Lung (tissue), 12 donors: ENCODE measurements around the gene MRGPRF. TPM values are rescaled to one million over a fixed set of nuclear protein-coding genes. Genes with fewer than 3 reads are reported as not detected.
A peak's percentile ranks its signal among the peaks of the same experiment; 100 is the strongest.

Source experiments
- ATAC-seq: fragments of 200-7000 bp; cut with Tn5 transposase; one replicate; pipeline ENCODE4 v1.9.1; 2020; ENCODE audit warnings: moderate number of reproducible peaks; ENCODE audit not compliant: insufficient read depth, low FRiP score
- DNase-seq, 3 donors: peaks; one replicate each; pipeline ENCODE4 v3.0.0-alpha.2; 2013 to 2017
- H3K27ac ChIP-seq, 2 donors: one replicate each; pipeline ENCODE4 v1.5.1; 2013; ENCODE audit warnings: mild to moderate bottlenecking in 2 of 2, moderate library complexity in 2 of 2, control low read depth in 1 of 2, inconsistent platforms in 1 of 2, low read depth in 1 of 2, low read length in 1 of 2
- H3K27me3 ChIP-seq, 3 donors: one replicate each; pipeline ENCODE4 v1.5.1; 2013; ENCODE audit warnings: low read length in 2 of 3; ENCODE audit not compliant: control insufficient read depth in 3 of 3, insufficient read depth in 3 of 3
- H3K36me3 ChIP-seq, 4 donors: one replicate each; pipeline ENCODE4 v1.5.1; 2013; ENCODE audit warnings: low read length in 4 of 4, mild to moderate bottlenecking in 1 of 4, moderate library complexity in 1 of 4; ENCODE audit not compliant: control insufficient read depth in 4 of 4, insufficient read depth in 4 of 4
- H3K4me1 ChIP-seq, 5 donors: one replicate each; pipeline ENCODE4 v1.5.1; 2013; ENCODE audit warnings: low read length in 5 of 5, mild to moderate bottlenecking in 2 of 5, moderate library complexity in 1 of 5; ENCODE audit not compliant: control insufficient read depth in 5 of 5, insufficient read depth in 5 of 5
- H3K4me3 ChIP-seq: one replicate; pipeline ENCODE4 v1.5.1; 2013; ENCODE audit warnings: mild to moderate bottlenecking, control low read depth, moderate library complexity
- H3K9ac ChIP-seq, 2 donors: one replicate each; pipeline ENCODE4 v1.5.1; 2013; ENCODE audit warnings: low read length in 2 of 2, control low read depth in 1 of 2; ENCODE audit not compliant: insufficient read depth in 1 of 2
- H3K9me3 ChIP-seq, 4 donors: one replicate each; pipeline ENCODE4 v1.5.1; 2013; ENCODE audit warnings: low read length in 3 of 4, mild to moderate bottlenecking in 1 of 4, moderate library complexity in 1 of 4; ENCODE audit not compliant: control insufficient read depth in 4 of 4, insufficient read depth in 3 of 4
- WGBS, 2 donors: extraction: QIAGEN DNeasy Blood & Tissue Kit; methylation state at CpG; one replicate each; pipeline ENCODE4 v1.1.7; 2013; 5-methylcytosine and 5-hydroxymethylcytosine counted together
- polyA plus RNA-seq, 2 donors: library from polyadenylated mRNA; stranded (reverse); fragments of 200-250 nt; gene quantifications; one replicate each; pipeline ENCODE4 v1.2.1, GENCODE V29; 2013
- total RNA-seq, 2 donors: library from RNA; depleted of rRNA in 1 of 2; stranded (reverse); fragments of >200 nt in 1 of 2; gene quantifications; one replicate each; pipeline ENCODE4 v1.2.1, GENCODE V29; 2014 to 2021
- TF ChIP-seq, protein P1 (sequence below): IDR thresholded peaks from 2 replicates; pipeline ENCODE4 v1.5.1; 2012; ENCODE audit warnings: mild to moderate bottlenecking; ENCODE audit errors: control extremely low read depth, extremely low read depth
- donor health status: control.
- donor health status: control.
- donor health status: Bipolar disorder and iron deficiency.
- donor health status: healthy.
- donor health status: DM: yes; HTN: yes; CAD: no.

The MRGPRF gene
- total and polyA plus RNA-seq, 4 donors: 9.2 to 16.8 (median 12.2) TPM

DNA sequence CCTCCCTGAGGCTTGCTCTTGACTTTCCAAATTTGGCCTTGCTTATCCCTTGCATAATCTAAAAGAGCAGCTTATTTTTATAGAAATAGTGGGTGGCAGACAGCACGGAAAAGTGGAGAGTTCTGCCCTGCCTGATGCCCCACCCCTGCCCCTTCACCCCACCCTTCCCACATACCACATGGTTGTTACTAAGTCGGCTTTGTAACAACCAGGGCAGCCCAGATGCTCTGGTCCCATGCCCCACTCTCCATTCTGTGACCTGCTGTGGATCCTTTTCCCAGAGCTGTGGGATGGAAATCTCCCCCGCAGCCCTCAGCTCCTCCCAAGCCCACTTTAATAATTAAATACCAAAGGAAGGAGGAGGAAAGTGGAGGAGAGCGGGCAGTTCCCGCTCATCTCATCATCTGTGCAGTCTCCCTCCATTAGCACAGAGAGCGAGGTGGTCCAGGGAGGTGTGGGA is 10.9 kb downstream of the MRGPRF start:
- ATAC-seq: no peak
- 77 to 84% methylated on average over 6 of the region's 6 CpGs for WGBS, 2 donors

DNA sequence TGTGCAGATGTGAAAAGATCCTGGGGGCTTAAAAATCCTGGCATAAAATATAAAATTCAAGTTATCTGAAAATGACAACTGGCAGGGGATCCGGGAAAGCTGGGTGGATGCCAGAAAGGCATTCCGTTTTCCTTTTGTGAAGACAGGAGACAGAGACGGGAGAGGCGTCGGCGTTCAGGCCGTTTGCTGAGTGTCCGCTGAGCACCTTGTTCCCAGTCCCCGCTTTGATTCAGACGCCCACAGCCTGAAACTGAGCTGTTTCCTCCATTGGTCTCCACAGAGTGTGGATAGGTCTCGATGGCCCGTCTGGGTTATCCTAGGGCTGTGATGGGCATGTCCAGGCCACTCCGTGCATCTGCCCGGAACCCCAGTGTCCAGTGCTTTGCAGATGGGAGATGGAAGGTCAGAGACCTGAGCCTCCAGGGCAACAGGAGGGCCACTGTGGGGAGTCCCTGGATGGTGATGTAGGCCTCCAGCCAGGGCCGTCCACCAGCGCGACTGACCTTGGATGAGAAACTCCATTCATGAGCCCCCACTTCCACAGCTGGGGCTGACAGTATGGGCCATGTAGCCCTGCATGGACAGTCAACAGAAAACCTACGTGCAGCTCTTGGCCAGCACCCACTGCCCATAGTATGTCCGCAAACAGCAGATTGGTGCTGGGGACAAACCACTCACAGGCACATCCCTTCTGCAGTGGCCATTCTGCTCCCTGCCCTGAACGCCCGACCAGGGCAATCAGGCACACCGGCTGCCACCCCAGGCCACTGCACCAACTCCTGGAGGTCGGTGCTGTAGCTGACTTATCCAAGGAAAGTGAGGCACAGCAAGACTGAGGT is 11.6 kb downstream of the MRGPRF start:
- Histone ChIP-seq H3K9ac (no peak overlapping the region), H3K36me3 (no peaks in the 10 kb centered on the region), H3K4me3 (no peak overlapping the region), H3K27ac (peak overlapping the region in 1 of 2 donors; percentile 14), H3K9me3 (no peaks in the 10 kb centered on the region), H3K27me3 (no peaks in the 10 kb centered on the region), H3K4me1 (peaks cover 0 to 19% (median 4%) of the 10 kb centered on the region in 5 donors)
- ATAC-seq (no peak), DNase-seq (peak in 1 of 3 donors; percentile 10)
- WGBS, 2 donors: 81 to 88% methylated on average over 23 of the region's 23 CpGs
- TF ChIP-seq, protein P1, sequence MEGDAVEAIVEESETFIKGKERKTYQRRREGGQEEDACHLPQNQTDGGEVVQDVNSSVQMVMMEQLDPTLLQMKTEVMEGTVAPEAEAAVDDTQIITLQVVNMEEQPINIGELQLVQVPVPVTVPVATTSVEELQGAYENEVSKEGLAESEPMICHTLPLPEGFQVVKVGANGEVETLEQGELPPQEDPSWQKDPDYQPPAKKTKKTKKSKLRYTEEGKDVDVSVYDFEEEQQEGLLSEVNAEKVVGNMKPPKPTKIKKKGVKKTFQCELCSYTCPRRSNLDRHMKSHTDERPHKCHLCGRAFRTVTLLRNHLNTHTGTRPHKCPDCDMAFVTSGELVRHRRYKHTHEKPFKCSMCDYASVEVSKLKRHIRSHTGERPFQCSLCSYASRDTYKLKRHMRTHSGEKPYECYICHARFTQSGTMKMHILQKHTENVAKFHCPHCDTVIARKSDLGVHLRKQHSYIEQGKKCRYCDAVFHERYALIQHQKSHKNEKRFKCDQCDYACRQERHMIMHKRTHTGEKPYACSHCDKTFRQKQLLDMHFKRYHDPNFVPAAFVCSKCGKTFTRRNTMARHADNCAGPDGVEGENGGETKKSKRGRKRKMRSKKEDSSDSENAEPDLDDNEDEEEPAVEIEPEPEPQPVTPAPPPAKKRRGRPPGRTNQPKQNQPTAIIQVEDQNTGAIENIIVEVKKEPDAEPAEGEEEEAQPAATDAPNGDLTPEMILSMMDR: no peak

More for the DNA sequence above, 10.9 kb downstream of the MRGPRF start:
- Histone ChIP-seq H3K4me1 (peaks cover 0 to 19% (median 4%) of the 10 kb centered on the region in 5 donors), H3K4me3 (no peak overlapping the region), H3K36me3 (peaks cover 0 to 2% (median 0%) of the 10 kb centered on the region in 4 donors), H3K9me3 (no peaks in the 10 kb centered on the region), H3K27me3 (no peaks in the 10 kb centered on the region), H3K9ac (no peak overlapping the region), H3K27ac (no peak overlapping the region)
- no peak for DNase-seq
- TF ChIP-seq, protein P1: no peak

DNA sequence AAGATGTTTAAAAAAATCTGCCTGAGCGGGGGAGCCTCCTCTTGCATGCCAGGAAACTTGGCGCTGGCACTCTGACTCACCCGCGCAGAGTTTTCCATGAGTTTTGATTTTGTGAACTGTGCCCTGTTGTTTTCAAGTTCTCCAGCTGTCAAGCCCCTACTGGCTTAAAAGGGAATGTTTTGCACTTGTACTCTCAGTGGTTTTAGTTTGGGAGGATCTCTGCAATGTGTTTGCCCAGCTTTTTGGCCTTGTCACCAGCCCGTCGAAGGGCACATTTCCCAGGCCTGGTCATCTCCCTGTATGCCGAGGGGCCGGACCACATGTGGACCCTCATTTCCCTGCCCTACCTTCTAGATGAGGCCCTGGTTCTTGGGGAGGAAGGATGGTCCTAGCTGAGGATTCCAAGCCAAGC is 12.2 kb downstream of the MRGPRF start:
- WGBS, 2 donors: 65 to 79% methylated on average over 8 of the region's 8 CpGs
- Histone ChIP-seq H3K4me3 (no peak overlapping the region), H3K4me1 (peaks cover 0 to 19% (median 4%) of the 10 kb centered on the region in 5 donors), H3K27ac (peak overlapping the region in 1 of 2 donors; percentile 14), H3K27me3 (no peaks in the 10 kb centered on the region), H3K9me3 (no peaks in the 10 kb centered on the region), H3K9ac (no peak overlapping the region), H3K36me3 (no peaks in the 10 kb centered on the region)
- TF ChIP-seq, protein P1: no peak
- DNase-seq (peak; percentile 67 to 84 (median 82)), ATAC-seq (no peak)
